Embryonic facial prominence (tissue), 1 donor: ENCODE results near the gene ARAP1.

Source experiments
- DNase-seq: peaks from one replicate; pipeline ENCODE4 v3.0.0-alpha.2; 2016; ENCODE audit errors: extremely low spot score

The ARAP1 gene

GRCh38 chr11:72743321-72744221 is 8.6 kb downstream of the ARAP1 start:
- no peak for DNase-seq

- no peak for DNase-seq
Measured at GRCh38 chr11:72742513-72743320, 9.5 kb downstream of the ARAP1 start.

- DNase-seq, result no peak
Measured at GRCh38 chr11:72741849-72742512, 10.2 kb downstream of the ARAP1 start.

GRCh38 chr11:72741429-72741833 is 10.8 kb downstream of the ARAP1 start:
- DNase-seq, result no peak

- DNase-seq, result no peak
Measured at GRCh38 chr11:72740562-72741428, 11.4 kb downstream of the ARAP1 start.

- DNase-seq, result no peak
Measured at GRCh38 chr11:72740060-72740424, 12.2 kb downstream of the ARAP1 start.

- no peak for DNase-seq
Measured at GRCh38 chr11:72739240-72740059, 12.8 kb downstream of the ARAP1 start.

- no peak for DNase-seq
Measured at GRCh38 chr11:72738199-72739141, 13.7 kb downstream of the ARAP1 start.

- no peak for DNase-seq
Measured at GRCh38 chr11:72737336-72737735, 14.9 kb downstream of the ARAP1 start.

- no peak for DNase-seq
Measured at GRCh38 chr11:72736452-72737069, 15.6 kb downstream of the ARAP1 start.

- DNase-seq, result no peak
Measured at GRCh38 chr11:72735495-72736027, 16.6 kb downstream of the ARAP1 start.

GRCh38 chr11:72732329-72732728 is 19.9 kb downstream of the ARAP1 start:
- DNase-seq, result no peak

GRCh38 chr11:72730737-72731136 is 21.5 kb downstream of the ARAP1 start:
- no peak for DNase-seq

GRCh38 chr11:72730243-72730642 is 22.0 kb downstream of the ARAP1 start:
- no peak for DNase-seq

- DNase-seq, result no peak
Measured at GRCh38 chr11:72727521-72727920, 24.7 kb downstream of the ARAP1 start.

- no peak for DNase-seq
Measured at GRCh38 chr11:72726266-72727220, 25.7 kb downstream of the ARAP1 start.

- DNase-seq, result no peak
Measured at GRCh38 chr11:72725724-72726028, 26.5 kb downstream of the ARAP1 start.
